Cardiac muscle cell (in vitro differentiated cells and primary cell): ENCODE results near the gene HBA2. TPM values are rescaled to one million over a fixed set of nuclear protein-coding genes. Genes with fewer than 3 reads are reported as not detected.
A peak's percentile ranks its signal among the peaks of the same experiment; 100 is the strongest.

Experiments
- DNase-seq, 2 donors: peaks; one replicate each; pipeline versions ENCODE4 v3.0.0 to v3.0.0-alpha.2; 2010 to 2017; ENCODE audit warnings: low read depth in 1 of 2, low spot score in 1 of 2
- H3K27ac ChIP-seq: fragments of 200-600 bp; sonication (generic); 2 replicates; pipeline ENCODE4 v1.5.1; 2016
- H3K27me3 ChIP-seq: fragments of 200-600 bp; sonication (generic); 2 replicates; pipeline ENCODE4 v1.6.0; 2016; ENCODE audit warnings: control low read depth
- H3K36me3 ChIP-seq: fragments of 200-600 bp; sonication (generic); 2 replicates; pipeline ENCODE4 v1.5.1; 2016; ENCODE audit warnings: control low read depth
- H3K4me1 ChIP-seq: fragments of 200-600 bp; sonication (generic); 2 replicates; pipeline ENCODE4 v1.8.1; 2017; ENCODE audit warnings: low read depth, mild to moderate bottlenecking, mixed run types
- H3K4me3 ChIP-seq: fragments of 200-600 bp; sonication (generic); 2 replicates; pipeline ENCODE4 v1.5.1; 2016; ENCODE audit warnings: mild to moderate bottlenecking
- H3K9me3 ChIP-seq: fragments of 200-600 bp; sonication (generic); 2 replicates; pipeline ENCODE4 v1.5.1; 2017; ENCODE audit warnings: low read depth, mild to moderate bottlenecking, control low read depth
- CTCF ChIP-seq: IDR thresholded peaks from 2 replicates; pipeline ENCODE4 v1.5.1; 2012; ENCODE audit warnings: low read depth, mild to moderate bottlenecking, low read length
- polyA plus RNA-seq: library from polyadenylated mRNA; unstranded; fragments of >200 nt; fragmentation: Nextera tagmentation; extraction: Ambion mirVana; gene quantifications from 2 replicates; pipeline ENCODE4 v1.2.1, GENCODE V29; 2016
- total RNA-seq: library from RNA; depleted of rRNA; stranded (reverse); fragments of >200 nt; gene quantifications from 2 replicates; pipeline ENCODE4 v1.2.3, GENCODE V29; 2016

Gene HBA2
- total and polyA plus RNA-seq, 2 experiments from 2014 or later, result 1.3 TPM; not detected in 1

GRCh38 chr16:133716-134115 lies 39.0 kb upstream of the HBA2 start:
- DNase-seq, result no peak
- H3K4me3 ChIP-seq, result no peak overlapping the region
- no peak overlapping the region for H3K27ac ChIP-seq
- no peak for TF ChIP-seq CTCF
- no peaks in the 10 kb centered on the region for H3K9me3 ChIP-seq
- no peaks in the 10 kb centered on the region for H3K27me3 ChIP-seq
- no peaks in the 10 kb centered on the region for H3K36me3 ChIP-seq
- no peaks in the 10 kb centered on the region for H3K4me1 ChIP-seq

DNA sequence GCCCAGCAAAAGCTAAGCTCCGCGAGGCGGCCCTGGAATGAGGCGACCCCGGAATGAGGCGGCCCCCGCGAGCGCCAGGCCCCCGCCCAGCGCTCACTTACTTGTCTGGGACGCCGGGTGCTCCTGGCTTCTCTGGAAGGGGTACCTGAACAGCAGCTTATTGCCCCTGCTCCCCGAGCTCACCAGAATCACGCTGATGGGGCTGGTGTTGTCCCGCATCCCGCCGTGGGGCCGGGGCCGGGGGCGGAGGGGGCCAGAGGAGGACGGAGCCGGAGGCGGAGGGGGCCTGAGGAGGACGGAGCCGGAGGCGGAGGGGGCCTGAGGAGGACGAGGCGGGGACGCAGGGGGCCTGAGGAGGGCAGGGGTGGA lies 34.6 kb upstream of the HBA2 start:
- H3K9me3 ChIP-seq, result no peaks in the 10 kb centered on the region
- H3K36me3 ChIP-seq, result no peaks in the 10 kb centered on the region
- H3K27me3 ChIP-seq, result no peaks in the 10 kb centered on the region
- peak; percentile 22 to 52 for DNase-seq
- no peaks in the 10 kb centered on the region for H3K4me1 ChIP-seq
- H3K4me3 ChIP-seq, result peak overlapping the region; percentile 46
- H3K27ac ChIP-seq, result peak overlapping the region; percentile 63
- no peak for TF ChIP-seq CTCF

DNA sequence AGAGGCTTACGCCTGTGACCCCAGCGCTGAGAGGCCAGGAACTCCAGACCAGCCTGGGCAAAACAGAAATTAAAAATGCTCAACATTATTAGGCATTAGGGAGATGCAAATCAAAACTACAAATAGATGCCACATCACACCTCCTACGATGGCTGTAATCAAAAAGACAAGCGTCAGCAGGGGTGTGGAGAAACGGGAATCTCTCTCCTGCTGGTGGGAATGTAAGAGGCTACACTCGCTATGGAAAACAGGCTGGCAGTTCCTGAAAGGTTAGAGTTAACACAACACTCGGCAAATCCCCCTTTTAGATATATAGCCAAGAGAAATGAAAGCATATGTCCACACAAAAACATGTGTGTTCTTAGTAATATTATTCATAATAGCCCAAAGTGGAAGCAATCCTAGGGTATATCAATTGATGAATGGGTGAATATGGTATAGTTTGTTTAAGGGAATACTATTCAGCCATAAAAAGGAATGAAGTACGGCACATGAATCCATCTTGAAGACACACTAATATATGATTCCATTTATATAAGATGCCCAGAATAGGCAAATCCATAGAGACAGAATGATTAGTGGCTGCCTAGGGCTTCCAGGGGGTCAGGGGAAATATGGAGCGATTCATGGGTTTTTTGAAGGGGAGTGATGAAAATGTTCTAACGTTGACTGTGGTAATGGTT lies 32.4 kb upstream of the HBA2 start:
- no peak for DNase-seq

GRCh38 chr16:142405-142967 lies 30.2 kb upstream of the HBA2 start:
- Histone ChIP-seq H3K36me3 (no peaks in the 10 kb centered on the region), H3K4me3 (no peak overlapping the region), H3K27me3 (no peaks in the 10 kb centered on the region), H3K9me3 (no peaks in the 10 kb centered on the region), H3K27ac (no peak overlapping the region), H3K4me1 (no peaks in the 10 kb centered on the region)
- TF ChIP-seq CTCF, result no peak
- no peak for DNase-seq

More for the DNA sequence above, 32.4 kb upstream of the HBA2 start:
- H3K9me3 ChIP-seq, result no peaks in the 10 kb centered on the region
- H3K36me3 ChIP-seq, result no peaks in the 10 kb centered on the region
- no peaks in the 10 kb centered on the region for H3K27me3 ChIP-seq
- no peaks in the 10 kb centered on the region for H3K4me1 ChIP-seq
- H3K4me3 ChIP-seq, result no peak overlapping the region
- no peak for TF ChIP-seq CTCF
- H3K27ac ChIP-seq, result no peak overlapping the region

- no peak for DNase-seq
- H3K4me3 ChIP-seq, result no peak overlapping the region
- no peak overlapping the region for H3K27ac ChIP-seq
- no peak for TF ChIP-seq CTCF
- peaks cover 3% of the 10 kb centered on the region for H3K27me3 ChIP-seq
- no peaks in the 10 kb centered on the region for H3K9me3 ChIP-seq
- H3K36me3 ChIP-seq, result no peaks in the 10 kb centered on the region
- no peaks in the 10 kb centered on the region for H3K4me1 ChIP-seq
These were observed 29.6 kb upstream of the HBA2 start for GRCh38 chr16:143047-143446.
